ENCODE measurements around the gene HBE1. TPM values are rescaled to one million over a fixed set of nuclear protein-coding genes. Genes with fewer than 3 reads are reported as not detected.

The HBE1 gene
- total and polyA plus RNA-seq, 2 of the 4 experiments (the other 2 are of a cell fraction), result 3.2 to 12.7 TPM

- BruUV-seq (replicated peaks), result no TSS peak
- no peaks in the 10 kb centered on the region for H3K36me3 ChIP-seq (ENCODE audit: control insufficient read depth, insufficient read depth, low read length)
- H4K5ac ChIP-seq (ENCODE audit: low read depth, low read length), result no peak within 1 kb of the TSS
- H2BK15ac ChIP-seq (ENCODE audit: low read depth, low read length), result no peak within 1 kb of the TSS
- H2AFZ ChIP-seq (replicated peaks; ENCODE audit: low read length, poor library complexity), result no peak within 1 kb of the TSS
- H3K18ac ChIP-seq (ENCODE audit: low read depth, low read length), result no peak within 1 kb of the TSS; the same call in 1 of the 2 replicates
- no peaks in the 10 kb centered on the region for H3K79me1 ChIP-seq (ENCODE audit: low read depth in 1 of 2, low read length in 2 of 2)
- H2BK5ac ChIP-seq (ENCODE audit: low read depth, low read length, poor library complexity, severe bottlenecking), result no peak within 1 kb of the TSS
- intact Hi-C loops (cut with micrococcal nuclease), result no loop called here
- no peak within 1 kb of the TSS for H3K4me3 ChIP-seq (ENCODE audit: insufficient read depth, low read depth, low read length)
- H2AK9ac ChIP-seq (replicated peaks; ENCODE audit: low read depth, low read length, poor library complexity), result no peak within 1 kb of the TSS
- ATAC-seq (ENCODE audit: low read depth) (no peak), DNase-seq (no peak)
- H3K27ac ChIP-seq (ENCODE audit: insufficient read depth, low read length), result no peak within 1 kb of the TSS
- no peaks in the 10 kb centered on the region for H3K9me3 ChIP-seq (ENCODE audit: control insufficient read depth, insufficient read depth, low read length)
- H3K9me1 ChIP-seq (ENCODE audit: insufficient read depth, low read length), result no peaks in the 10 kb centered on the region
- H3K56ac ChIP-seq (ENCODE audit: extremely low read depth, insufficient read depth, low read length), result no peak within 1 kb of the TSS
- dilution Hi-C loops (cut with HindIII; ENCODE audit: low sequenced_read_pairs, unreplicated experiment), result no loop called here
- H4K8ac ChIP-seq (ENCODE audit: low read depth in 2 of 2, low read length in 2 of 2), result no peak within 1 kb of the TSS
- H4K91ac ChIP-seq (ENCODE audit: insufficient read depth, low read depth, low read length), result no peak within 1 kb of the TSS
- H3K9ac ChIP-seq (ENCODE audit: low read depth, low read length), result no peak within 1 kb of the TSS
- H3K27me3 ChIP-seq (ENCODE audit: control insufficient read depth, insufficient read depth, low read length), result no peaks in the 10 kb centered on the region
- in situ Hi-C loops (cut with MboI; ENCODE audit: low sequenced_read_pairs), result no loop called here
- no peak within 1 kb of the TSS; the same call in 1 of the 2 replicates for H2BK20ac ChIP-seq (ENCODE audit: low read depth, low read length)
- TF ChIP-seq RFX5 (IDR thresholded peaks at IDR 0.05; ENCODE audit: low read depth, low read length) (no peak), MAZ (IDR thresholded peaks at IDR 0.05; ENCODE audit: borderline replicate concordance, low read depth, low read length) (no peak), SMC3 (IDR thresholded peaks at IDR 0.05; ENCODE audit: low read depth, low read length) (no peak), FOS (IDR thresholded peaks at IDR 0.05; ENCODE audit: low read depth, low read length) (no peak), NFE2L2 (IDR thresholded peaks at IDR 0.05; ENCODE audit: low read depth, low read length) (no peak), BHLHE40 (IDR thresholded peaks at IDR 0.05; ENCODE audit: low read depth, low read length) (no peak), USF2 (IDR thresholded peaks at IDR 0.05; ENCODE audit: low read depth, low read length) (no peak), RAD21 (IDR thresholded peaks at IDR 0.05; ENCODE audit: low read length) (no peak), RCOR1 (IDR thresholded peaks at IDR 0.05; ENCODE audit: insufficient replicate concordance, low read length) (no peak), CHD1 (IDR thresholded peaks at IDR 0.05; ENCODE audit: low read depth, low read length) (no peak), MXI1 (IDR thresholded peaks at IDR 0.05; ENCODE audit: borderline replicate concordance, low read depth, low read length) (no peak)
- peak within 1 kb of the TSS; percentile 39 for H2AK5ac ChIP-seq (ENCODE audit: low read depth, low read length)
- H3K4me1 ChIP-seq (ENCODE audit: control insufficient read depth, insufficient read depth, low read length), result no peaks in the 10 kb centered on the region
- H3K4me2 ChIP-seq (ENCODE audit: low read depth, low read length), result no peak within 1 kb of the TSS
- CTCF ChIA-PET, result no interaction called here
- H4K20me1 ChIP-seq (ENCODE audit: insufficient read depth, low read length), result no peaks in the 10 kb centered on the region
- no peak within 1 kb of the TSS for H3K4ac ChIP-seq (ENCODE audit: low read depth, low read length)
- WGBS, 2 experiments (ENCODE audit: extremely low coverage in 2 of 2, insufficient read length in 1 of 2), result no CpG with 5 or more reads among the region's 3 CpGs
- POLR2A ChIA-PET (ENCODE audit: unreplicated experiment), result no interaction called here
- H2BK120ac ChIP-seq (ENCODE audit: low read depth, low read length), result peak within 1 kb of the TSS; percentile 6; the same call in 1 of the 2 replicates
- H3K14ac ChIP-seq (replicated peaks; ENCODE audit: low read depth, low read length), result no peak within 1 kb of the TSS; the same call in 1 of the 2 replicates
- no peak within 1 kb of the TSS for H3K23ac ChIP-seq (ENCODE audit: low read depth, low read length)
These were observed 42.9 kb downstream of the HBE1 start, which contains the start of gene HBB for GRCh38 chr11:5226732-5227310. Gene HBB (minus strand): TSS chr11:5227071. CDS start chr11:5227021, 50 bp downstream.
